ENCODE results near the gene DYNLT1.
"Not testable (repeated sequence)": the region's sequence is repeated elsewhere in the genome, so short reads cannot be mapped to it uniquely, and the experiment has no call there.

DYNLT1 gene

GRCh38 chr6:158635427-158636073, 9.0 kb downstream of the DYNLT1 start:
- DNase-seq (ENCODE audit: extremely low spot score), result no peak
- TF ChIP-seq, protein P1, sequence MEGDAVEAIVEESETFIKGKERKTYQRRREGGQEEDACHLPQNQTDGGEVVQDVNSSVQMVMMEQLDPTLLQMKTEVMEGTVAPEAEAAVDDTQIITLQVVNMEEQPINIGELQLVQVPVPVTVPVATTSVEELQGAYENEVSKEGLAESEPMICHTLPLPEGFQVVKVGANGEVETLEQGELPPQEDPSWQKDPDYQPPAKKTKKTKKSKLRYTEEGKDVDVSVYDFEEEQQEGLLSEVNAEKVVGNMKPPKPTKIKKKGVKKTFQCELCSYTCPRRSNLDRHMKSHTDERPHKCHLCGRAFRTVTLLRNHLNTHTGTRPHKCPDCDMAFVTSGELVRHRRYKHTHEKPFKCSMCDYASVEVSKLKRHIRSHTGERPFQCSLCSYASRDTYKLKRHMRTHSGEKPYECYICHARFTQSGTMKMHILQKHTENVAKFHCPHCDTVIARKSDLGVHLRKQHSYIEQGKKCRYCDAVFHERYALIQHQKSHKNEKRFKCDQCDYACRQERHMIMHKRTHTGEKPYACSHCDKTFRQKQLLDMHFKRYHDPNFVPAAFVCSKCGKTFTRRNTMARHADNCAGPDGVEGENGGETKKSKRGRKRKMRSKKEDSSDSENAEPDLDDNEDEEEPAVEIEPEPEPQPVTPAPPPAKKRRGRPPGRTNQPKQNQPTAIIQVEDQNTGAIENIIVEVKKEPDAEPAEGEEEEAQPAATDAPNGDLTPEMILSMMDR (IDR thresholded peaks at IDR 0.05; ENCODE audit: control extremely low read depth, extremely low read depth, low read depth, missing control alignments), result no peak
- ChIA-PET CTCF (interaction anchor here (2.3 kb wide), 1 partner anchor 24 kb away, joined by 8 read pairs; no protein-coding TSS in a partner anchor), POLR2A (interaction anchor here (0.7 kb wide), 1 partner anchor 10 kb away, joined by 3 read pairs; no protein-coding TSS in a partner anchor)

DNA sequence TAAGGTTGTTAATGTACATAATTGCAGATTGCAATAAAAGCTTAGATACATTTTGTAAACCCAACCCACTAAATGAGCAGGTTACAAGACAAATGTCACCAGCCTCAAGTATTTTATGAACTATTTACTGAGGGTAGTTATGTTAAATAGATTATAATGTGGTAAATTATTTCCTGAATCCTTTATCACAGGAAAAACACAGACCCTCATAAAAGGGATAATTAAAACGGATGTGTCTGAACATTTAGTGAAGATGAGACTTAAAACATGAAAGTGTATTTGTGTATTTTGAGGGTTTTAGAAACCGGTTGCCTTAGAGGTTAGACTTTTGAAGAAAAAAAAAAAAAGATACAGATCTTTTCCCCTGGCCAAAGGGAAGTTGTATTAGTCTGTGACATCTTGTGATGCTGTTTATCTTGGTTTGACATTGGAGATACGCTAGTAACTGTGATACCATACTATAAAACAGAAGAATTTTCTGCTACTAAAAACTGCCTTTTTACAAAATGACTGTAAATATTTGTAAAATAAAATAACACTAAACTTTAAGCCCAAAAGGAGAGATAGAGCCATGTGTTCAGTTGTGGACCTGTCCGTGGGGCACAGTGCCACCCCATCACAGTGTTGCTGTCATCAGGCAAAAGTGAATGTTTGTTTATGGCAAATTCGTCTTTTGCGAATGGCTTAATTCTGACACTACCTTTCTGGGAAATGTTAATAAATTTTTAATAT, 9.7 kb downstream of the DYNLT1 start:
- CTCF ChIA-PET, result no interaction called here
- no peak for DNase-seq (ENCODE audit: extremely low spot score)
- POLR2A ChIA-PET, result no interaction called here

GRCh38 chr6:158633127-158633526, 11.4 kb downstream of the DYNLT1 start:
- TF ChIP-seq, protein P1 (IDR thresholded peaks at IDR 0.05; ENCODE audit: control extremely low read depth, extremely low read depth, low read depth, missing control alignments), result no peak
- DNase-seq (ENCODE audit: extremely low spot score), result no peak
- CTCF ChIA-PET, result interaction anchor here (1.0 kb wide), 2 partner anchors 11 to 27 kb away, joined by 3 to 5 read pairs; partner anchors contain the start of gene DYNLT1
- POLR2A ChIA-PET, result no interaction called here

More for the DNA sequence above, 9.7 kb downstream of the DYNLT1 start:
- TF ChIP-seq, protein P1 (IDR thresholded peaks at IDR 0.05; ENCODE audit: control extremely low read depth, extremely low read depth, low read depth, missing control alignments), result no peak

DNA sequence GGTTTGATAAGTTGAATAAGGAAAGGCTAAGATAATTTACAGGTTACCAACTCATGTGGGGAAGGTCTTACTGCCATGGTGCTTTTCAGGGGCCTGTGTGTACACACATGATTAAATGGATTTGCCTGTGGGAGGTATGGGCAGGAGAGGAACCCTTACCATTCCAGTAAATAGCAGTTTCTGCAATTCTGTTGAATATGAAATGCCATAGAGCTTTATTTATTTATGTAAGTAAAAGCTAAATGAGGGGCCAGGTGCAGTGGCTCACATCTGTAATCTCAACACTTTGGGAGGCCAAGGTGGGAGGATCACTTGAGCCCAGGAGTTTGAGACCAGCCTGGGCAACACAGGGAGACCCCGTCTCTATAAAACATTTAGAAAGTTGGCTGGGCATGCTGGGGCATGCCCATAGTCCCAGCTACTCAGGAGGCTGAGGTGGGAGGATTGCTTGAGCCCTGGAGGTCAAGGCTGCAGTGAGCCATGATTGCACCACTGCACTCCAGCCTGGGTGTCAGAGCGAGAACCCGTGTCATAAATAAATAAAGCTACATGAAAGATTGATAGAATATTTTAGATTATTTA, 11.9 kb downstream of the DYNLT1 start:
- POLR2A ChIA-PET; DNase-seq (ENCODE audit: extremely low spot score): not testable (repeated sequence)
- CTCF ChIA-PET, result interaction anchor here (1.0 kb wide), 2 partner anchors 11 to 27 kb away, joined by 3 to 5 read pairs; partner anchors contain the start of gene DYNLT1

DNA sequence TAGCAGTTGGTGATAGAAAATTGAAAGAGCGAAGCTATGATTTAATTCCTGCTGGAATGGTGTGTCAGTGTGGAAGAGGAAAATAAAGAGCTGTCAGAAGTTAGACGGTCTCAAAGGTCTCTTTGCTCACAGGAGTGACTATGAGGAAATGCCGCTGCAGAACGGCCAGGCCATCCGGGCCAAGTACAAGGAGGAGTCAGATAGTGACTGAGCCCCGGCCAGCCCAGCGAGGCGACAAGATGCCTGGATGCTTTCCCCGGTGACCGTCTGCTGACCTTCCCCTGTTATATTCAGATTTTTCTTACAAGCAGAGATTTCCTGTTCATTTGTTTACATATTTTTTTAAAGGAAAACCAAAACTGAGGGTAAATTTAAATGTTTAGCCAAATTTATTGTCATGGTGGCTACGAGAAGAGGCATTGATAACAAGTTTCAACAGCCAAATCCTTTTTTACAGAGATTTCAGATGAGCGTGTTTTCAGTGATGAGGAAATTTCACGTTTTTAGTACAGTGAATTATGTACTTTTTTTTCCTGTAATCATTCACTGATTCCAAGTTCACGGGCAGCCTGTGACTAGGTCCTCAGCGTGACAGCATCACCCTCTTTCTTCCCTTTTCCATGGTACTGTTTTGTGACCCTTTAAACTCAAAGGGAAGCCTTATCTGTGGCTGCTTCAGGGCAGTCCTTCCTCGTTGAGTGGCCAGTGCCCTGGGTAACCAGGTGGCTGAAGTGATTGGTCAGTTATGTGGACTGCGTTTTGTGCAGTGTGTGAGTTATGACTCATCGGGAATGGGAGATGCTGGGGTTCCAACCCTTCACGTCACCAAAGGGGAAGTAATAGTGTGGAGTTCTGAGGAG, 12.6 kb downstream of the DYNLT1 start:
- TF ChIP-seq, protein P1 (IDR thresholded peaks at IDR 0.05; ENCODE audit: control extremely low read depth, extremely low read depth, low read depth, missing control alignments), result no peak
- POLR2A ChIA-PET, result no interaction called here
- DNase-seq (ENCODE audit: extremely low spot score), result no peak
- CTCF ChIA-PET, result interaction anchor here (1.0 kb wide), 1 partner anchor 28 kb away, joined by 5 read pairs; no protein-coding TSS in a partner anchor

- ChIA-PET CTCF (interaction anchor here (0.9 to 1.6 kb wide), 2 partner anchors 8 to 9 kb away, joined by 4 to 6 read pairs; no protein-coding TSS in a partner anchor), POLR2A (interaction anchor here (1.0 kb wide), 1 partner anchor 18 kb away, joined by 3 read pairs; no protein-coding TSS in a partner anchor)
- DNase-seq (ENCODE audit: extremely low spot score), result no peak
- TF ChIP-seq, protein P1 (IDR thresholded peaks at IDR 0.05; ENCODE audit: control extremely low read depth, extremely low read depth, low read depth, missing control alignments), result no peak
These were observed 13.5 kb downstream of the DYNLT1 start for GRCh38 chr6:158630938-158631616.
